Measurements from ENCODE around the gene TNFRSF17.
A peak's percentile ranks its signal among the peaks of the same experiment; 100 is the strongest.

Gene TNFRSF17

GRCh38 chr16:11972128-11972527 is 7.1 kb downstream of the TNFRSF17 start:
- DNase-seq = no peak

GRCh38 chr16:11973070-11973469 is 8.1 kb downstream of the TNFRSF17 start:
- DNase-seq = no peak

GRCh38 chr16:11976850-11977375 is 11.9 kb downstream of the TNFRSF17 start:
- no peak for DNase-seq

- DNase-seq = peak; percentile 81
These were observed 12.5 kb downstream of the TNFRSF17 start for GRCh38 chr16:11977376-11978041.

GRCh38 chr16:11978080-11978479 is 13.1 kb downstream of the TNFRSF17 start:
- no peak for DNase-seq

- no peak for DNase-seq
These were observed 14.1 kb downstream of the TNFRSF17 start for GRCh38 chr16:11979013-11979672.

- no peak for DNase-seq
These were observed 15.3 kb downstream of the TNFRSF17 start for GRCh38 chr16:11980136-11980844.

GRCh38 chr16:11985250-11985649 is 20.2 kb downstream of the TNFRSF17 start:
- DNase-seq = peak; percentile 10

GRCh38 chr16:11986521-11987057 is 21.6 kb downstream of the TNFRSF17 start:
- peak; percentile 57 for DNase-seq

GRCh38 chr16:11988258-11988978 is 23.4 kb downstream of the TNFRSF17 start:
- no peak for DNase-seq

- no peak for DNase-seq
These were observed 25.8 kb downstream of the TNFRSF17 start for GRCh38 chr16:11990702-11991390.

GRCh38 chr16:11992008-11992584 is 27.1 kb downstream of the TNFRSF17 start:
- no peak for DNase-seq

GRCh38 chr16:11992586-11993524 is 27.8 kb downstream of the TNFRSF17 start:
- DNase-seq = no peak

- no peak for DNase-seq
These were observed 29.4 kb downstream of the TNFRSF17 start for GRCh38 chr16:11994143-11995119.

- DNase-seq = no peak
These were observed 31.7 kb downstream of the TNFRSF17 start for GRCh38 chr16:11996433-11997330.

GRCh38 chr16:12000032-12000431 is 35.0 kb downstream of the TNFRSF17 start:
- DNase-seq = no peak

- DNase-seq = peak; percentile 81
These were observed 37.5 kb downstream of the TNFRSF17 start for GRCh38 chr16:12002447-12003006.

- no peak for DNase-seq
These were observed 41.6 kb downstream of the TNFRSF17 start for GRCh38 chr16:12006637-12007036.
